Neural cell (in vitro differentiated cells): ENCODE data around the gene ZNF473. TPM values are rescaled to one million over a fixed set of nuclear protein-coding genes. Genes with fewer than 3 reads are reported as not detected.

Experiments
- H2AFZ ChIP-seq: fragments of 200-600, 300-800 bp; sonication (generic), shearing (Covaris generic); 2 replicates; pipeline ENCODE4 v1.6.0; 2014; ENCODE audit warnings: low read depth, mild to moderate bottlenecking, antibody characterized with exemption, low read length, moderate library complexity
- H3F3A ChIP-seq: fragments of 200-600 bp; shearing (Covaris generic); 2 replicates; pipeline ENCODE4 v1.6.1; 2016; ENCODE audit warnings: mild to moderate bottlenecking, moderate library complexity, mixed read lengths, antibody characterized with exemption, low read length; ENCODE audit not compliant: insufficient read depth, poor library complexity, severe bottlenecking
- H3K27ac ChIP-seq: fragments of 200-600, 300-800 bp; sonication (generic), shearing (Covaris generic); 2 replicates; pipeline ENCODE4 v1.5.1; 2014; ENCODE audit warnings: mild to moderate bottlenecking, low read length, moderate library complexity
- H3K27me3 ChIP-seq: fragments of 300-800, 200-600 bp; sonication (generic), shearing (Covaris generic); 2 replicates; pipeline ENCODE4 v1.6.0; 2014; ENCODE audit warnings: mild to moderate bottlenecking, low read depth, low read length, moderate library complexity; ENCODE audit not compliant: insufficient read depth
- H3K36me3 ChIP-seq: fragments of 300-800, 200-600 bp; sonication (generic), shearing (Covaris generic); 2 replicates; pipeline ENCODE4 v1.5.1; 2014; ENCODE audit warnings: mild to moderate bottlenecking, antibody characterized with exemption, low read length, moderate library complexity; ENCODE audit not compliant: insufficient read depth
- H3K4me2 ChIP-seq: fragments of 300-800, 200-600 bp; sonication (generic), shearing (Covaris generic); 2 replicates; pipeline ENCODE4 v1.6.0; 2014; ENCODE audit warnings: mild to moderate bottlenecking, low read length
- H3K4me3 ChIP-seq: fragments of 300-800, 200-600 bp; sonication (generic), shearing (Covaris generic); 2 replicates; pipeline ENCODE4 v1.5.1; 2014; ENCODE audit warnings: mild to moderate bottlenecking, low read length, moderate library complexity
- H3K79me2 ChIP-seq: fragments of 200-600 bp; shearing (Covaris generic); replicated peaks from 2 replicates; pipeline ENCODE4 v1.6.0; 2014; ENCODE audit warnings: mild to moderate bottlenecking, low read length, moderate library complexity; ENCODE audit not compliant: insufficient read depth
- H3K9ac ChIP-seq: fragments of 300-800, 200-600 bp; sonication (generic), shearing (Covaris generic); 2 replicates; pipeline ENCODE4 v1.6.1; 2016; ENCODE audit warnings: mild to moderate bottlenecking, low read length, mixed read lengths
- H3K9me2 ChIP-seq: fragments of 200-600 bp; shearing (Covaris generic); 2 replicates; pipeline ENCODE4 v1.6.1; 2016; ENCODE audit warnings: mild to moderate bottlenecking, low read length, mixed read lengths; ENCODE audit not compliant: insufficient read depth
- H3K9me3 ChIP-seq: fragments of 200-600, 300-800 bp; sonication (generic), shearing (Covaris generic); 2 replicates; pipeline ENCODE4 v1.6.1; 2016; ENCODE audit warnings: mild to moderate bottlenecking, mixed run types, low read length, moderate library complexity, mixed read lengths
- H4K20me1 ChIP-seq: fragments of 200-600 bp; shearing (Covaris generic); 2 replicates; pipeline ENCODE4 v1.6.1; 2016; ENCODE audit warnings: mild to moderate bottlenecking, mixed run types; ENCODE audit not compliant: insufficient read depth
- CTCF ChIP-seq: fragments of 450-650 bp; IDR thresholded peaks from 2 replicates; pipeline ENCODE4 v1.5.1; 2014; ENCODE audit warnings: antibody characterized with exemption, mild to moderate bottlenecking, moderate library complexity; ENCODE audit not compliant: poor library complexity, severe bottlenecking
- EP300 ChIP-seq: fragments of 450-650 bp; conservative IDR thresholded peaks from 2 replicates; pipeline ENCODE4 v1.6.1; 2014; ENCODE audit warnings: antibody characterized with exemption, mild to moderate bottlenecking, moderate library complexity; ENCODE audit not compliant: poor library complexity, severe bottlenecking
- EZH2 ChIP-seq: fragments of 200-600, 300-800 bp; shearing (Covaris generic), sonication (generic); IDR thresholded peaks from 2 replicates; pipeline ENCODE4 v1.6.1; 2014; ENCODE audit warnings: antibody characterized with exemption, low read length, borderline replicate concordance, mild to moderate bottlenecking; ENCODE audit not compliant: insufficient read depth, poor library complexity, severe bottlenecking
- MXI1 ChIP-seq: fragments of 450-650 bp; conservative IDR thresholded peaks from 2 replicates; pipeline ENCODE4 v1.6.1; 2014; ENCODE audit warnings: antibody characterized with exemption, mild to moderate bottlenecking; ENCODE audit not compliant: poor library complexity, severe bottlenecking
- POLR2AphosphoS5 ChIP-seq: IDR thresholded peaks from 2 replicates; pipeline ENCODE4 v1.6.1; 2012
- RAD21 ChIP-seq: fragments of 450-650 bp; conservative IDR thresholded peaks from 2 replicates; pipeline ENCODE4 v1.6.1; 2014; ENCODE audit warnings: antibody characterized with exemption, mild to moderate bottlenecking, moderate library complexity
- REST ChIP-seq: IDR thresholded peaks from 2 replicates; pipeline ENCODE4 v1.6.1; 2012; ENCODE audit warnings: borderline replicate concordance
- SMC3 ChIP-seq: fragments of 450-650 bp; conservative IDR thresholded peaks from 2 replicates; pipeline ENCODE4 v1.6.1; 2014; ENCODE audit warnings: antibody characterized with exemption, mild to moderate bottlenecking, moderate library complexity; ENCODE audit not compliant: poor library complexity
- TAF1 ChIP-seq: IDR thresholded peaks from 2 replicates; pipeline ENCODE4 v1.6.1; 2012; ENCODE audit warnings: low read depth
- polyA plus RNA-seq: library from polyadenylated mRNA; depleted of rRNA; stranded (reverse); fragments of >200 nt; gene quantifications from 2 replicates; pipeline ENCODE4 v1.2.3, GENCODE V29; 2014

Gene ZNF473
- polyA plus RNA-seq, 1 donor from 2014 or later = 8.4 TPM

- Histone ChIP-seq H3K9me3 (no peaks in the 10 kb centered on the region), H3K27me3 (no peaks in the 10 kb centered on the region), H3K36me3 (no peaks in the 10 kb centered on the region), H2AFZ (no peak overlapping the region), H3K27ac (no peak overlapping the region), H3K4me2 (no peak overlapping the region), H3K9me2 (no peaks in the 10 kb centered on the region), H3K79me2 (no peaks in the 10 kb centered on the region), H4K20me1 (no peaks in the 10 kb centered on the region), H3F3A (no peaks in the 10 kb centered on the region), H3K9ac (no peak overlapping the region), H3K4me3 (no peak overlapping the region)
- TF ChIP-seq EP300 (no peak), POLR2AphosphoS5 (no peak), RAD21 (no peak), EZH2 (no peak), SMC3 (no peak), MXI1 (no peak), TAF1 (no peak), CTCF (no peak), REST (no peak)
Measured at GRCh38 chr19:50000841-50001557, 24.8 kb upstream of the ZNF473 start.

- Histone ChIP-seq H3K36me3 (no peaks in the 10 kb centered on the region), H3K79me2 (no peaks in the 10 kb centered on the region), H3K9me2 (no peaks in the 10 kb centered on the region), H3K4me2 (no peak overlapping the region), H4K20me1 (no peaks in the 10 kb centered on the region), H2AFZ (no peak overlapping the region), H3K9ac (no peak overlapping the region), H3K9me3 (no peaks in the 10 kb centered on the region), H3K27ac (no peak overlapping the region), H3K27me3 (no peaks in the 10 kb centered on the region), H3F3A (no peaks in the 10 kb centered on the region), H3K4me3 (no peak overlapping the region)
- no peak for TF ChIP-seq EZH2
- TF ChIP-seq RAD21 = no peak
- no peak for TF ChIP-seq SMC3
- TF ChIP-seq POLR2AphosphoS5 = no peak
- TF ChIP-seq MXI1 = no peak
- no peak for TF ChIP-seq CTCF
- TF ChIP-seq REST = no peak
- TF ChIP-seq TAF1 = no peak
- no peak for TF ChIP-seq EP300
Measured at GRCh38 chr19:50001775-50002174, 24.0 kb upstream of the ZNF473 start.
